NK-92 (cell line): ENCODE data around the gene ADCY9.

Source experiments
- DNase-seq: peaks from one replicate; lab custom pipeline; 2025; ENCODE audit not compliant: unreplicated experiment; lab: John Stamatoyannopoulos, UW

Gene ADCY9

GRCh38 chr16:4006397-4006999, 109.7 kb downstream of the ADCY9 start:
- no peak for DNase-seq

GRCh38 chr16:4005731-4006130, 110.5 kb downstream of the ADCY9 start:
- DNase-seq = no peak

GRCh38 chr16:4005281-4005680, 111.0 kb downstream of the ADCY9 start:
- DNase-seq = no peak

- DNase-seq = no peak
These were observed 112.0 kb downstream of the ADCY9 start for GRCh38 chr16:4004206-4004605.

GRCh38 chr16:4003576-4003975, 112.7 kb downstream of the ADCY9 start:
- DNase-seq = no peak

GRCh38 chr16:4003166-4003565, 113.1 kb downstream of the ADCY9 start:
- DNase-seq = no peak

GRCh38 chr16:4002121-4002520, 114.1 kb downstream of the ADCY9 start:
- DNase-seq = no peak

GRCh38 chr16:3999479-4000325, 116.5 kb downstream of the ADCY9 start:
- DNase-seq = no peak

GRCh38 chr16:3998793-3999478, 117.3 kb downstream of the ADCY9 start:
- DNase-seq = no peak

GRCh38 chr16:3997231-3997841, 118.9 kb downstream of the ADCY9 start:
- no peak for DNase-seq

- DNase-seq = no peak
These were observed 121.2 kb downstream of the ADCY9 start for GRCh38 chr16:3995001-3995400.

GRCh38 chr16:3993052-3993785, 123.0 kb downstream of the ADCY9 start:
- no peak for DNase-seq

DNA sequence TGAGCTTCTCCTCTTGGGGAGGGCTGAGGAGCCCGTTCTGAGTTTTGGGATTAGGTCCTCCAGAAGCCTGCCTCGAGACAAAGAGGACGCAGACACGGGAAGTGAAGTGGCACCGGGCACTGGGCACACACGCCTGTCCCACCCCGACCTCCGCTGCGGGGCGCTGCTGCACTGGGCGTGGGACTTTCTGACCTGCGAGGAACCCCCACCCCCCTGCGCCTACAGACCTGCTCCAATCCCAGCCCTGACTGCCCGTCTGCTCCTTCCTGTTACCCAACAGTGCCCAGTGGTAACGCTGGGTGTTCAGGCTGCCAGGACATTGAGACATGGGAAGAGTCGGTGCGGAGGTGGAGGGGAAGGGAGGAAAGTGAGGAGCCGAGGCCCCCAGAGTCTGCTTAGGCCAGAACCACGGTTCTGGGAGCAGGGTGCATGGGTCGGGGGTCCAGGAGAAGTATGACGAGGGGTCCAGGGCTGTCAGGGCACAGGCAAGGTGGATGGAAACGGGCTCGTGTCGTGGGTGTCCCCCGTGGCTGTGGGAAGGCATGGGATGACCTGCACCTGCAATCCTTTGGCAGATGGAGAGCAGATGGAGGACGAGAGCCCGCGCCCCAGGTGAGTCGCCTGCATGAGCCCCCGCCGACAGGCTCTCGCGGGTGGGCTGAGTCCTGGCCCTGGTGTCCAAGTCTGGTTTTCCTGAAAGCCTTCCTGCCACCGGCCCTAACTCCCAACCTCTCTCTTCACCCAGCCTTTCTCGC, 123.8 kb downstream of the ADCY9 start:
- DNase-seq = no peak

- no peak for DNase-seq
These were observed 127.4 kb downstream of the ADCY9 start for GRCh38 chr16:3988824-3989223.

DNA sequence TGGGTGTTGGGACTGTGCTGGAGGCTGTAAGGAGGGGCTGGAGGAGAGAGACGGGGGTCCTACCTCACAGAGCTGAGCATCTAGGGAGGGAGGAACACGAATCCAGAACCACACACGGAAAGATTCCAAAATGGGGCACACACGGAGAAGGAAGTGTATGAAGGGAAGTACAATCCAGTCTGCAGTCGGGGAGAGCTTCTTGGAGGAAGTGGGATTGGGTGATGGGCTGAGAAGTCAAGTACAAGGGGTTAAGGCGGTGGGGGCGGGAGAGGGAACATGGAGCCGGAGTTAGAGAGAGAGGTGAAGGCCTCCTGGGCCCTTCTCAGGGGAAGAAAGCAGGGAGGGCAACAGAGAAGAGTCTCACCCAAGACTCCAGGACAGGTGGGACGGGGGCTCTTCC, 128.2 kb downstream of the ADCY9 start:
- no peak for DNase-seq

- DNase-seq = no peak
These were observed 129.0 kb downstream of the ADCY9 start for GRCh38 chr16:3987231-3987630.

GRCh38 chr16:3986235-3986544, 130.1 kb downstream of the ADCY9 start:
- no peak for DNase-seq

DNA sequence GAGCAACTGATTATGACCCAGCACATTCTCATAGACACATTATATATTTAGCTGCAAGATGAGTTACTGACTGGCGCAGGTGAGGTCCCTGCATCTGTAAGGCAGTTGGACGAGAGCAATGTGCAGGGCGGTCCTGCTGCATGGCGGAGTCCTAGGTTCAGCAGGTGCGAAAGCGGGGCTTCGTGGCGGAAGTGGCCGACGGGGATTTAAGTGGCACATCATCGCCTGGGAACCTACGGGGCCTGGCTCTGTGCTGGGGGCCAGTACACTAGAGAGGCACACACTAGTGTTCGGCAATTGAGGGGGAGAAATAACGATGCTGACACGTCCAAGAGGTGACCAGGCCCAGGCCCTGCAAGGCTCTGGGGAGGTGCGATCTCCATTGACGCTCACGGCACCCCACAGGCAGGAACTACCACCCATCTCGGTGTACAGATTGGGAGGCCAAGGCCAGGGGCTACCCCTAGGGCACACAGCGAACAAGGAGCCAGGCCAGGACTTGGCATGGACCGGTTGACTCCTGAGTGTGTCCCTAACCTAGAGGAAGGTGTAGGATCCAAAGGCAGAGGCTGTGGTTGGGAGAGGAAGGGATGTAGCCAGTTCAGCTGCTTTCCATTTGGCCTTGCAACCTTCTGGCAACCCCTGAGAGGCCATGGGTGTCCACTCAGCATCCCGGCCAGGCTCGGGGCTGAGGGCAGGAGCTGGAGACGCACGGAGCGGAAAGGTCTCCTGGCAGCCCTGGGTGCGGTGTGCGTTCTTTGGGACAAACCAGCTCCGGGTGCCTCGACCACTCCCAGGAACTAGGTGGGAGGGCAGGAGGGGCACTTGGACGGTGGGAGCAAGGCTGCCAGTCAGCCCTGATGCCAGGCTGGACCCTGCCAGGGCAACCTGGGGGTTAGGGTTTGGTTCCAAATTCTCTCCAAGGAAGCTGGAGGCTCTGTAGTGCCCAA, 131.9 kb downstream of the ADCY9 start:
- DNase-seq = no peak

- no peak for DNase-seq
These were observed 133.1 kb downstream of the ADCY9 start for GRCh38 chr16:3983081-3983520.
